H54 (cell line): Measurements from ENCODE around the gene BRD1.

Experiments used
- DNase-seq: peaks from one replicate; pipeline ENCODE4 v3.0.0; 2011; ENCODE audit warnings: low spot score, mixed read lengths; ENCODE audit not compliant: insufficient read length
- FAIRE-seq: peaks from 3 replicates; lab custom pipeline; 2011; peaks lifted over from hg19 to GRCh38; lab: Jason Lieb, UNC
- POLR2A ChIP-seq: IDR thresholded peaks from 2 replicates; pipeline ENCODE4 v1.6.1; 2011; ENCODE audit warnings: low read depth, mild to moderate bottlenecking, low read length

BRD1 gene

DNA sequence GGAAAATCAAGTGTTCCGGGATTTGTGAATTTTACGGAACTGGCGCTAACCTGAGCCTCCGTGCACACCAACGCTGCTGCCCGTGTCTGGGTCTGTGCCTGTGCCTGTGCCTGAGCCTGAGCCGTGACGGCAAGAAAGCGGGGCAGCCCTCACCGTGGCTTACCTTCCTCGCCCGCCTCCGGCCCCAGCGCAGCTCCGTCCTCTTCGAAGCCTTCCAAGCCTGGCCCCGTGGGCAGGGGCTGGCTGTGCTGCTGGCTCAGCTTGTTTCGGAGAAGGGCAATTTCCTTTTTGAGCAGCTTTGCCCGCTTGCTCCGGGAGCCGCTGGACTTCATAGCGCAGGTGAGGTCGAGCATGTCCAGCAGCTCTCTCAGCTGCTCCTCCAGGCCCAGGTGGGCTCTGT lies 33.8 kb downstream of the BRD1 start:
- FAIRE-seq = no peak
- TF ChIP-seq POLR2A = no peak
- no peak for DNase-seq

DNA sequence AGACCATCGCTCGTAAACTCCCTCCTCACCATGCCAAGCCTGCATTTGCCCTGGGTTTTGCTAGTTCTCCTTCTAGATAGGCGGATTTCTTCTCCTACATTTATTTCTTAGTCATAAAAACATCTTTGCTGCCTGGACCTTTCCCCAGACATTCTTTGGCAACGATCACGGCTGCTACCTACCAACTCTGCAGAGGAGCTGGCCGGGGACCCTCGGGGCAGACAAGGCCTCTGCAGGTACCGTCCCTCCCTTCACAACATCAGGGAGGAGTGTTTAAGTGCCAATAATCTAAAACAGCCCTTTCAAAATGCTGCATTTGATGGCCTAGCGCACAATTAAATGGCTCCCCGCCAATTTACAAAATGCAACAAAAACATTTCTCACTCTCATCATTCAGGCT lies 34.4 kb downstream of the BRD1 start:
- no peak for DNase-seq
- FAIRE-seq = no peak
- TF ChIP-seq POLR2A = no peak

DNA sequence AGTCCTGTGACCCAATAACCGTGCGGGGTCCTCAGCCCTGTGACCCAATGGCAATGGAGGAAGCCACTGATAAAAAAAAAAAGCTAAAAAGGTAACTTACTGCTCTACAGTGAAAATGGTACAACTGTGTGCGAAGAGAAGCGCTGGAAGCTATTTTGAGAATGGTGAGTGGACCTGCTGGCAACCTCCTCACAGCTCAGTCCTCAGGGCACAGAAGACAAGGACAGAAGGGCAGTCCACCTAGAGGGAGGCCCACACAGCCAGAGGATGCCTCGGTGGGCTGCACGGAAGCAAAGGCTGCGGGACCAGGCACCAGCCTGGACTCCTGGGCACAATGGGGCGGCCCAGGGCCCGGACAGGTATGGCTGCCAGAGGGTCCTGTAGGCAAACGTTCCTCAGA lies 35.6 kb downstream of the BRD1 start:
- no peak for FAIRE-seq
- TF ChIP-seq POLR2A = no peak
- DNase-seq = no peak

DNA sequence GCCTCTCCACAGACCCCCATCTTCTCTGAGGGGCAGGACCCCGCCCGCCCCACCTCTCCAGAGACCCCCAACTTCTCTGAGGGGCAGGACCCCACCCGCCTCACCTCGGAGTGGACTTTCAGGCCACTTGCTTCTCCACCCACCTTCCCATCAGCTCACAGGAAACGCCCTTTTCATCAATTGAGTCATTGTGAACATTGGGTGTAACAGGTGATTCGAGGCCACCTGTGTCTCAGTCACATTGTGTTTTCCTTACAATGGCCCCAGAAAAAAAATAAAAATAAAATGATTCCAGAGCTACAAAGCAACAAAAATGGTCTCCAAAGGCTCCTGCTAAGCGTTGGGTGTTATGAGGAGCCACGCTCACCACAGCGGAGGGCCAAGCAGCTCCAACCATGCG lies 36.0 kb downstream of the BRD1 start:
- TF ChIP-seq POLR2A = no peak
- no peak for DNase-seq
- FAIRE-seq = no peak

DNA sequence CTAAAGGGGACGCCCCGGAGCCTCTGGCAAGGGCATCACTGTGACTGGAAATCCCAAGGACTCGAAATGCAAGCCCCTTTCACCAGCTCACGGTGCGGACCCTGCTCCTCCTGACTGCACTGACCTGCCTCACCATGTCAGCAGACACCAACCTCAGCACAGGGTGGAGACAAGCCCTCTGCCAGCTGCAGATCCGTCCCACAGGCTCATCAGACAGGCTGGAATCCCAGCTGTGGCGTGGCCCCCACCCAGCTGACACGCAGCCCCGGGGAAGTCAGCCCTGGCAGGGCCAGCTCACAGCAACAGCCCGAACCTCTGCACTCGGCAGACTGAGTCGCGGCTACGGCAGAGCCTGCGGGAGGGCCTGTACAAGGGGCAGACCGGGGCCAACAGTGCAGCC lies 36.8 kb downstream of the BRD1 start:
- no peak for FAIRE-seq
- no peak for DNase-seq
- TF ChIP-seq POLR2A = no peak

DNA sequence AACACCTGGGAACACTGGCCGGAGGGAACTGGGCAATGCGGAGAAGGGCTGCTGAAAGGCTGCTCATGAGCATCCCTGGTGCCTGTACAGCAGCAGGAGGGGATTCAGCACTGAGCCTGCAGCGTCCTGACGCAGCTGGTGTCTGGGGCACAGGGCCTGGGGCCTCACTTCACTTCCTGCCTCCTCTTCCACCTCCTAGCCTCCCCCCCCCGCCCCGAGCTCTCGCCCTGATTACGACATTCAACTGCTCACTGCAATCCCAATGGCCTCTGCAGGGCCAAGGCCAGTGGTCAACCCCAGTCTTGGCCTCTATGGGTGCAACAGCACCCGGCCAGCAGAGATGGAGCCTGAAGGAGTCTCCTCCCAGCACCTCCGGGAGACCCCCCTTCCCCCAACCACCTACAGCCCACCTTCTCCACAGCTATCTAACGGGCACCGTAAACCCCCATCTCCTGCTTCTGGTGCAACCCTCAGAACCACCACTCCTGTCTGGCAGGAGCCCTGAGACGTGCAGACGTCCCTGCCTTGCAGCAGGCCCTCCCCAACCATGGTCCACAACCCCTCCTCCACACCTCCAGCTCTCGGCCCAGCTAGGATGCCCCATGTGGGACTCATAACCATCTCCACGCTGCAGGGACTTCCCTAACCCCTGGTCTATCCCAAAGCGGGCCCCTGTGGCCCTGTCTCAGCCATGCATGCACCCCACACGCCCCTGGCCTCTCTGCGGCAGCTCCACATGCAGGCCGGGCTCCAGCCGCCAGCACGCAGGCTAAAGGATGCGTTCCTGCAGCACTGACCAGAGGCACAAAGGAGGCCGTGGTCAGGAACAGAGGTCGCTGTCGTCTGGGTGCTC lies 38.2 kb downstream of the BRD1 start:
- TF ChIP-seq POLR2A = no peak
- no peak for FAIRE-seq

DNA sequence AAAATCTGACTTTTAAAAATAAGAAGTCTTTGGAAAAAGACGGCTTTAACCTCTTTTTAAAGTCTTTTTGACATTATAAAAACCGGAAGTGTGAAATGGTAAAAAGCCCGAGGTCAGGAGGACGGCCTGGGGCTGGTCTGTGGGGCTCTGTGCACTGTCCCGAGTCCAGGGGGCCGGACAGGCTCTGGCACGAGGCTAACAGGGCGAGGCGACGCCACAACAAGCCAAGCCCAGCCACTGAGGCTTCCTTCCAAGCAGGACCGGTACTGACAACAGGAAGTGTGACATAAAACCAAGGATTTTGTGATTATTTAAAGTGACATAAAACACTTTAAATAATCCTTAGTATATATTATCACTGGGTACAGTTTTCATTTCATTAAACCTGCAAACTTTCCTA lies 39.2 kb downstream of the BRD1 start:
- DNase-seq (no peak), FAIRE-seq (no peak)
- TF ChIP-seq POLR2A = no peak

More for the DNA sequence above, 38.2 kb downstream of the BRD1 start:
- DNase-seq = no peak

DNA sequence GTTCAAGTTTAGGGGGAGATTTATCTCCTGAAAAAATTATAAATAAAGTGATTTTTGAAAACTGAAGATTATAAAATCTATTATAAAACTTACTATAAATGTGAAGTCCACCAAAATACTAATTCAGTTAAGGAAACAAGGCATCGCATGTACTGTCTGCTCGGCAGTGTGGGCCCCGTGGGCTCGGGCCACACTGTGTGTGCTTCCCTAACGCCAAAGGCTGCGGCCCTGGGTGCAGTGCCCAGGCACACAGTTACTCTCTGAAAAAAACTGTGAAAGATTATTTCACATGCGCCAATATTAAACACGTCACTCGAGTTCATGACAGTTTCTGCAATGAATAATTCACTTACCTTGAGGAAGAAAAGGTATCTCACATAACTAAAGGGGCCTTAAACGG lies 39.8 kb downstream of the BRD1 start:
- no peak for TF ChIP-seq POLR2A
- no peak for DNase-seq
- no peak for FAIRE-seq

DNA sequence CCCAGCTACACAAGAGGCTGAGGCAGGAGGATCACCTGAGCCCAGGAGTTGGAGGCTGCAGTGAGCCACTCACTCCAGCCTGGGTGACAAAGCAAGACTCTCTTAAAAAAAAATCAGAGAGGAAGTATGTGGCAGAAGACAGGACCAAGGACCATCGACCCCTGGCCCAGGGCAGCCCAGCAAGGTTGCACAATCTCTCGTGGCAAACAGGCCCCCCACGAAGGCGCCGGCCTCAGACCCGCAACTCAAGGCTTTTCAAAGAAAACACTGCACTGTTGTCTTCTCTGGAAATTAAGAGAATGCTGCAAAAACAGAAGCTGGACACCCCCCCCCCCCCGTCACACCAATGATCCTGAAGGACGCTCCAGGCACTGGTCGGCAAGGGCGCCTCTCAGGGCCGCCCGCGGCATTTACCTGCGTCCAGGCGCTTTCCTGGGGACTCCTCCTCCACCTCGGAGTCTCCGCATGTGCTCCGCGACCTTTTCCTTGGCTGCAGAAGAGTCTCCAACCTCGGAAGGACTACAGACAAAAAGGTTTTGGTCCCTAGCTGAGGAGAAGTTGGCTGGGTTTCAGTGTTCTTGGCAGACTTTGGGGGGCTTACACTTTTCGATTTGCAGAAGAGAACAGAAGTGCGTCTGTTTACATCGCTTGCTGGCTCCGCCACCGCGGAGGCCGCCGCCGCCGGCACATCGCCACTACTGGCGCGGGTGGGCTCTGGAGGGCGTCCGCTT lies 40.5 kb downstream of the BRD1 start:
- no peak for TF ChIP-seq POLR2A
- no peak for DNase-seq
- FAIRE-seq = no peak

DNA sequence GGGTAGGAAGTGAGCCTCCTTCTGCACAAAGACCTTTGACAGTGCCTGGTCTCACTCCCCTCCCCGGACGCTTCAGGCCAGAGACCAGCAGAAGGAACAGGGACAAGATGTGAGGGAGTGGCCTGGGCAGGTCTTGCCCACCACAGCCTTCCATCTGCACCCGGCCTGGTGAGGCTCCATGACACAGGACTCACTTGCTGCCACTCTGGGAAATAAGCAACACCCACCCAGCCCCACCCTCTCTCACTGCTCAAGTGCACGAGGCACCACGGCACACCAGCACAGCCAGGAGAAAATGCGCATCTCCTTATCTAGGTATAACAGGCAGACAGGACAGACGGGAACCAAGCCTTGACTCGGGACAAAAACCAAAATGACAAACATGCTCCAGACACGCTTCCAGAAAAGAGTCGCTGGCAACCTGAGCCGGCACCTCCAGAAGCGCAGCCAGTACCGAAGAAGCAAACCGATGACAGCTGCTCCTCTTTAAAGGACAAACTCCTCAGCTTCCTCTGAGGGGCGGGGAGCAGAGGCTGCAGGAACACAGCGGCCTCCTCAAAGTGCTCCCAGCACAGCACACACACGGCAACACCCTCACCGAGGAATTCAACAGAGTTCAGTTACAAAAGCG lies 41.7 kb downstream of the BRD1 start:
- DNase-seq = no peak
- TF ChIP-seq POLR2A = no peak
- no peak for FAIRE-seq

DNA sequence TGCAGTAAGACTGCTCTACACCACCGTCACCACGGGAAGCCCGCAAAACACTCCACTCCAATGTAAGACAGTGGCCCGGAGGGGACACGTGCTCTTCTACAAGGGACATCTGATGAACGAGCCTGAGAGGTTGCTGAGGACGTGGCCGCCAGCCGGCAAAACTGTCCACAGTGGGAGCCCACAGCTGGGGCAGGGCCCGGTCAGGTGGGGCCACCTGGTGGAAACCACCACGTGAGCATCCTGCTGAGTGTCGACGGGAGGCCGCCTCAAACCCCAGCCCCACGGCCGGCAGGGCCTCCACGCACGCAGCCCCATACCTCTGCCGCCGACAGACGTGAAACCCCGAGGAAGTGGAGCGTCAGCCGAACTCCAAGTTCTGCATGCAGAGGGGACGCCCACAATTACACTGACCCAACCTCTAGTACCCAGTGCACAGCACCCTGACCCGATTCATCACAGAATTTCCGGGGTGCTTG lies 42.6 kb downstream of the BRD1 start:
- DNase-seq (no peak), FAIRE-seq (no peak)
- TF ChIP-seq POLR2A = no peak

DNA sequence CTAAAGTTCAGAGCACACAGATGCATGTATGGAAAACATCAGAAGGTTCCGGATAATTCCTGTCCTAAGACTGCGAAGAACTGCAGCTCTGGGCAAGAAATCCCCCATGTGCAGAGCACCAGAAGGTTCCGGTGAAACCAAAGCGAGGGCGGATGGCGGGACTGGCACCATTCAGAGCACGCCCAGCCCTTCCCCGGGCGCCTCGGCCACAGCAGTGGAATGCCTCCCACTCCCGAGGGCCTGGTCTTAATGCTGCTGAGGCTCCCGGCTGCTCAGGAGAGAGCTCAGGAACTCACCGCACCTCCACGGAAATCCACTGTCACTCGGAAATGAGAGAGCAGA lies 43.1 kb downstream of the BRD1 start:
- FAIRE-seq (no peak), DNase-seq (no peak)
- no peak for TF ChIP-seq POLR2A

DNA sequence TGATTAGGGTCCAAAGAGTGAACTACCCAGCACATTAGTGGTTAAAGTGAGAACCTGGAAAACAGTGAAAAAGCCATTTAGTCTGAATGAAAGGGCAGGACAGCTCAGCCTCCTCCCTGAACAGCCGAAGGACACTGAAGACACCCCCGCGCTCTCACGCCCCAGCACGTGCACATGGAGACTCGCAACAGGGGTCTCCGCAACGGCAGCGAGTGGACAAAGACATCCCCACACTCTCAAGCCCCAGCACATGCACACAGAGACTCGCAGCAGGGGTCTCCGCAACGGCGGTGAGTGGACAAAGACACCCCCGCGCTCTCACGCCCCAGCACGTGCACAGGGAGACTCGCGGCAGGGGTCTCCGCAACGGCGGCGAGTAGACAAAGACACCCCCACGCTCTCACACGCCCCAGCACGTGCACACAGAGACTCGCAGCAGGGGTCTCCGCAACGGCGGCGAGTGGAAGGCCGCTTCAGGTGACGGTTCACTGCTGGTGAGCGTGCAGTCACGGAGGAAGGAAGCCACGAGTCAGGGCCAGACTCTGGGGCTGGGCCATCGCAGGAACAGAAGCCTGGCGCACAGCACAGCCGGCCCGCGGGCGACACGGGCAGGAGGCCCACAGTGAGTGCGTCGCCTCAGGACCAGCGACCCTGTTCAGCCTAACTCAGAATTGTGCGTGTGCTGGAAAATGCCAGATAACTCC lies 43.6 kb downstream of the BRD1 start:
- FAIRE-seq (no peak), DNase-seq (no peak)
- TF ChIP-seq POLR2A = no peak
